ENCODE measurements around the gene CEMIP. TPM values are rescaled to one million over a fixed set of nuclear protein-coding genes. Genes with fewer than 3 reads are reported as not detected.

Gene CEMIP
- total RNA-seq, 4 donors from 2014 or later, result 5.4 to 9.2 (median 8.7) TPM

DNA sequence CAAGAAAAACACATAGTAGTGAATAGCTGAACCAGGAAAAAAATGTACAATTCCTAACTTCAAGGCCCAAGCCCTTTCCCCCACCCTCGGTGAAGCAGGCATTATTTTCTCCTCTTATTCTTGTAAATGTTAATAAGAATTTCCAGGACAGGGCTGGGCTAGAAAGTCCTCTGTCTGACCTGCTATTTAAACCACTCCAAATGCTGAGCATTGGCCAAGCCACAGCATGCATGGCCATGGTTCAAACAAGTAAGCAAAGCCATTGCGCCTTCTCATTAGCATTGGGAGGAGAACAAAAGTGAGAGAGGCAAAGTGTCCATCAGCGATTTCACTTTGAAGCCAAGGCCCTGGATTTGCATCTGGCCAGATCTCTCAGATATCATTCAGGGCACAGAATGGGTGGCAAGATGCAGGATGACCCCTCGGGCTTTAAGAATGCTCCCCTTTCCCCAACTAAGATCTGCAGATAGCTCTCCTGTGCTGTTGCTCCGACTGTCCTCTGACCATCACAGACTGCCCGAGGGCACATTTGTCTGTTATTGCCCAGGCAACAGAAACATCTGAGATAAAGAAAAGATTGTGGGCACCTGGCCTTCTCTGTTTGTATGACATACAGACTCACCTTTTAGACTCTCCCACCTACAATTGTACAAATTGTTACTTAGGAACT is 46.3 kb downstream of the CEMIP start:
- Histone ChIP-seq H3K4me1 (peaks cover 6% of the 10 kb centered on the region), H3K27me3 (no peaks in the 10 kb centered on the region), H3K27ac (no peak overlapping the region), H3K36me3 (no peaks in the 10 kb centered on the region), H3K4me3 (no peak overlapping the region), H3K9me3 (no peaks in the 10 kb centered on the region)
- no peak for DNase-seq (ENCODE audit: low spot score in 2 of 2)
- 45% methylated on average over 6 of the region's 6 CpGs for WGBS
- TF ChIP-seq POLR2AphosphoS5 (IDR thresholded peaks at IDR 0.05), result no peak
- TF ChIP-seq, protein P1, sequence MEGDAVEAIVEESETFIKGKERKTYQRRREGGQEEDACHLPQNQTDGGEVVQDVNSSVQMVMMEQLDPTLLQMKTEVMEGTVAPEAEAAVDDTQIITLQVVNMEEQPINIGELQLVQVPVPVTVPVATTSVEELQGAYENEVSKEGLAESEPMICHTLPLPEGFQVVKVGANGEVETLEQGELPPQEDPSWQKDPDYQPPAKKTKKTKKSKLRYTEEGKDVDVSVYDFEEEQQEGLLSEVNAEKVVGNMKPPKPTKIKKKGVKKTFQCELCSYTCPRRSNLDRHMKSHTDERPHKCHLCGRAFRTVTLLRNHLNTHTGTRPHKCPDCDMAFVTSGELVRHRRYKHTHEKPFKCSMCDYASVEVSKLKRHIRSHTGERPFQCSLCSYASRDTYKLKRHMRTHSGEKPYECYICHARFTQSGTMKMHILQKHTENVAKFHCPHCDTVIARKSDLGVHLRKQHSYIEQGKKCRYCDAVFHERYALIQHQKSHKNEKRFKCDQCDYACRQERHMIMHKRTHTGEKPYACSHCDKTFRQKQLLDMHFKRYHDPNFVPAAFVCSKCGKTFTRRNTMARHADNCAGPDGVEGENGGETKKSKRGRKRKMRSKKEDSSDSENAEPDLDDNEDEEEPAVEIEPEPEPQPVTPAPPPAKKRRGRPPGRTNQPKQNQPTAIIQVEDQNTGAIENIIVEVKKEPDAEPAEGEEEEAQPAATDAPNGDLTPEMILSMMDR (IDR thresholded peaks at IDR 0.05), result no peak
- TF ChIP-seq EP300 (IDR thresholded peaks at IDR 0.05), result no peak
- no peak for TF ChIP-seq POLR2A (IDR thresholded peaks at IDR 0.05)

DNA sequence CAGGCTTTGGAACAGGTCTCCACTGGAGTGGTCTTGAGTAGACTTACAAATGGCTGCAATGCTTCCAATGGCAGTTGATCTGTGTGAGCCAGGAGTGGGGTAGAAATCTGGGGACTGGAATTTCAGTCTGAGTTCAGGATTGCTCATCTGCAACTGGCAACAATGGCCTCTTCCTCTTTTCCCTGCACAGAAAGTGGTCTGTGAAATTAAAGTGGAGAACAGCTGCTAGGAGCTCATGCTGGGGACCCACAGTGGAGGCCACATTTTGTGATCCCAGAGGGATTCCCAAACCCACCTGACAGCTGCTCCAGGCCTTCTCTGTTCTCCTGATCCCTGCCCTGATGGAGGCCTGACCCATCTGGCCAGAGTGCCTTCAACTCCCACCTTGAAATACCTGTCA is 49.6 kb downstream of the CEMIP start:
- H3K27ac ChIP-seq, result no peak overlapping the region
- TF ChIP-seq EP300 (IDR thresholded peaks at IDR 0.05), result no peak
- no peaks in the 10 kb centered on the region for H3K9me3 ChIP-seq
- no peaks in the 10 kb centered on the region for H3K36me3 ChIP-seq
- no peak overlapping the region for H3K4me3 ChIP-seq
- no peaks in the 10 kb centered on the region for H3K27me3 ChIP-seq
- no peak for DNase-seq (ENCODE audit: low spot score in 2 of 2)
- peaks cover 6% of the 10 kb centered on the region for H3K4me1 ChIP-seq

DNA sequence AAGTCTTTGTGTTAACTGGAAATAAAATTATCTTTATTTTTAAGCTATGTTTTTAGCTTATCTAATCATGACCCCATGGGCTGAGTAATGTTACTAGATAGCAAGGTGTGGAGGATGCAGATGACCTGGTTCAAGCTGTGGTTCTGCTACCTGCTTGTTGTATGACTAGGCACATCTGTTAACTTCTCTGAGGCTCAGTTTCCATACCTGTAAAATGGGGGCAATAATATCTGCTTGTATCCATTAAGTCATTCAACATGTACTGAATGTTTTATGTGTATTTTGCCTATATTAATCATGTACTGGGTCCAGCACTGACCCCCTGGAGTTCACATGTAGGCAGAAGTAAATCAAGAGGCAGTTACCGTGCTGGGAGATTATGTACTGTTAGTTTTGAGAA is 51.5 kb downstream of the CEMIP start:
- TF ChIP-seq POLR2AphosphoS5 (IDR thresholded peaks at IDR 0.05) (no peak), POLR2A (IDR thresholded peaks at IDR 0.05) (no peak), EP300 (IDR thresholded peaks at IDR 0.05) (no peak)
- TF ChIP-seq, protein P1 (IDR thresholded peaks at IDR 0.05), result no peak
- Histone ChIP-seq H3K4me1 (no peaks in the 10 kb centered on the region), H3K27me3 (no peaks in the 10 kb centered on the region), H3K36me3 (no peaks in the 10 kb centered on the region), H3K9me3 (no peaks in the 10 kb centered on the region), H3K4me3 (no peak overlapping the region), H3K27ac (no peak overlapping the region)
- 100% methylated on average over 1 of the region's 1 CpG for WGBS
- DNase-seq (ENCODE audit: low spot score in 2 of 2), result no peak

DNA sequence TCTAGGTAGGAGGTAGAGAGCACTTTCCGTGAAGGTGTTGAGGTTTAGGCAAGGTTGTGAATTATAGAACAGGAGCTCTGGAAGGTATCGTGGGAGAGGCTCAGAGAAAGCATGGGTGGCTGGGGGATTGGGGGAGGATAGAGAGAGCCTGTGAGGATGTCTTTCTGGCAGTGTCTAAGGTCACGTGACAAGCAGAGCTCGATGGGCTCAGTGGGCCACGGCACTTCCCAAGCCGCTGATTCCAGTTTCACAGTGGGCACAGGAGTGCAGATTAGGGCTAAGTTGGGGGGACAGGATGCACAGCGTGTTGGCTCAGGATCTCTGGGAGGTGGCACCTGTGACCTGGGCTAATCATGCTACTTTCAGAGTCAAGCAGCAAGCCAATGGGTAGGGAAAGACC is 52.0 kb downstream of the CEMIP start:
- no peaks in the 10 kb centered on the region for H3K36me3 ChIP-seq
- H3K4me3 ChIP-seq, result no peak overlapping the region
- 94% methylated on average over 7 of the region's 7 CpGs for whole genome bisulfite sequencing
- H3K27ac ChIP-seq, result no peak overlapping the region
- TF ChIP-seq POLR2A (IDR thresholded peaks at IDR 0.05), result no peak
- TF ChIP-seq EP300 (IDR thresholded peaks at IDR 0.05), result no peak
- no peak for TF ChIP-seq POLR2AphosphoS5 (IDR thresholded peaks at IDR 0.05)
- TF ChIP-seq, protein P1 (IDR thresholded peaks at IDR 0.05), result no peak
- DNase-seq (ENCODE audit: low spot score in 2 of 2), result no peak
- H3K27me3 ChIP-seq, result no peaks in the 10 kb centered on the region
- no peaks in the 10 kb centered on the region for H3K4me1 ChIP-seq
- no peaks in the 10 kb centered on the region for H3K9me3 ChIP-seq

DNA sequence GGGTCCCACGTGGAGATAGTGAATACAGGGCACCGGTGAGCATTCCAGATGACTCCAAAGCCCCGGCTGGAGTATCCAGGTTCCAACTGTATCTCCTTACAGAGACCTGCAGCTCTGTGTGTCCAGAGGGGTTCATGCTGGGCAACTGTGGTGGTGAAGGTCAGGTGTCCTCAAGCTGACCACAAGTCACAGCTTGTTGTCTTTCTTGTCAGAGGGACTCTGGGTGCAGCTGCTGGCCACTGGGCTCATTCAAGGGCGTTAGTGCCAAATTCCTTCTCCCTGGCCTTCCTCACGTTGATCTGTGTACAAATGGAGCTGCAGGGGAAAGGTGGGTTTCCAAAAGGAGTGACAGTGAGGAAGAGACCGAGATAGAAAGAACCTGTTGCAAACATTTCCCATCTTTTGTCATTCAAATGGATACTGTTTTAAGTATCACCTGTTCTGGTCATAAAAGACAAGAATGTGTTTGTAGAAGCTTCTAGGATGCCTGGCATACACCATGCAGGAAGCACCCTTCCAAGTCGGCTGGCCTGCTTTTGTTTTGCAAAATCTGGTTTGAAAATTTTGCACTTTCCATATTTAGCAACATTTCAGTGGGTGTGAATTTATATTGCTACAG is 52.5 kb downstream of the CEMIP start:
- no peaks in the 10 kb centered on the region for H3K9me3 ChIP-seq
- H3K4me3 ChIP-seq, result no peak overlapping the region
- no peak for DNase-seq (ENCODE audit: low spot score in 2 of 2)
- H3K4me1 ChIP-seq, result no peaks in the 10 kb centered on the region
- H3K36me3 ChIP-seq, result no peaks in the 10 kb centered on the region
- TF ChIP-seq EP300 (IDR thresholded peaks at IDR 0.05) (no peak), POLR2A (IDR thresholded peaks at IDR 0.05) (no peak), POLR2AphosphoS5 (IDR thresholded peaks at IDR 0.05) (no peak)
- TF ChIP-seq, protein P1 (IDR thresholded peaks at IDR 0.05), result no peak
- 80% methylated on average over 4 of the region's 7 CpGs for WGBS
- no peaks in the 10 kb centered on the region for H3K27me3 ChIP-seq
- H3K27ac ChIP-seq, result no peak overlapping the region
